Measurements from ENCODE around the gene TNIP3. TPM values are rescaled to one million over a fixed set of nuclear protein-coding genes. Genes with fewer than 3 reads are reported as not detected.

TNIP3 gene
- total and polyA plus RNA-seq, 2 donors = 2.1 to 3.5 TPM

GRCh38 chr4:121129606-121130325, 34.4 kb downstream of the TNIP3 start:
- H3K4me1 ChIP-seq (ENCODE audit: control insufficient read depth in 2 of 2, insufficient read depth in 2 of 2, low read length in 2 of 2) = no peaks in the 10 kb centered on the region
- H3K27ac ChIP-seq (ENCODE audit: low read depth in 1 of 2, low read length in 1 of 2) = no peak overlapping the region
- no peaks in the 10 kb centered on the region for H3K9me3 ChIP-seq (ENCODE audit: control insufficient read depth in 2 of 2, insufficient read depth in 1 of 2, low read length in 1 of 2)
- WGBS = 83% methylated on average over 4 of the region's 4 CpGs
- no peaks in the 10 kb centered on the region for H3K36me3 ChIP-seq (ENCODE audit: control insufficient read depth in 2 of 2, insufficient read depth in 2 of 2, low read length in 1 of 2)
- no peaks in the 10 kb centered on the region for H3K27me3 ChIP-seq (ENCODE audit: control insufficient read depth in 2 of 2, insufficient read depth in 1 of 2, low read length in 1 of 2)
- no peak for DNase-seq (ENCODE audit: low read depth in 6 of 9, low spot score in 9 of 9)
- no peak overlapping the region for H3K4me3 ChIP-seq (ENCODE audit: low read length in 2 of 2)

- no peak for DNase-seq (ENCODE audit: low read depth in 6 of 9, low spot score in 9 of 9)
- H3K4me3 ChIP-seq (ENCODE audit: low read length in 2 of 2) = no peak overlapping the region
- no peaks in the 10 kb centered on the region for H3K36me3 ChIP-seq (ENCODE audit: control insufficient read depth in 2 of 2, insufficient read depth in 2 of 2, low read length in 1 of 2)
- no peaks in the 10 kb centered on the region for H3K4me1 ChIP-seq (ENCODE audit: control insufficient read depth in 2 of 2, insufficient read depth in 2 of 2, low read length in 2 of 2)
- WGBS = 91% methylated on average over 1 of the region's 1 CpG
- no peaks in the 10 kb centered on the region for H3K27me3 ChIP-seq (ENCODE audit: control insufficient read depth in 2 of 2, insufficient read depth in 1 of 2, low read length in 1 of 2)
- no peaks in the 10 kb centered on the region for H3K9me3 ChIP-seq (ENCODE audit: control insufficient read depth in 2 of 2, insufficient read depth in 1 of 2, low read length in 1 of 2)
- H3K27ac ChIP-seq (ENCODE audit: low read depth in 1 of 2, low read length in 1 of 2) = no peak overlapping the region
Observed at GRCh38 chr4:121127100-121127499, 37.0 kb downstream of the TNIP3 start.

- Histone ChIP-seq H3K27ac (ENCODE audit: low read depth in 1 of 2, low read length in 1 of 2) (no peak overlapping the region), H3K4me1 (ENCODE audit: control insufficient read depth in 2 of 2, insufficient read depth in 2 of 2, low read length in 2 of 2) (no peaks in the 10 kb centered on the region), H3K9me3 (ENCODE audit: control insufficient read depth in 2 of 2, insufficient read depth in 1 of 2, low read length in 1 of 2) (no peaks in the 10 kb centered on the region), H3K27me3 (ENCODE audit: control insufficient read depth in 2 of 2, insufficient read depth in 1 of 2, low read length in 1 of 2) (no peaks in the 10 kb centered on the region), H3K4me3 (ENCODE audit: low read length in 2 of 2) (no peak overlapping the region), H3K36me3 (ENCODE audit: control insufficient read depth in 2 of 2, insufficient read depth in 2 of 2, low read length in 1 of 2) (no peaks in the 10 kb centered on the region)
- DNase-seq (ENCODE audit: low read depth in 6 of 9, low spot score in 9 of 9) = no peak
- 90% methylated on average over 6 of the region's 6 CpGs for WGBS
Observed at GRCh38 chr4:121126449-121127006, 37.6 kb downstream of the TNIP3 start.

GRCh38 chr4:121125498-121125885, 38.6 kb downstream of the TNIP3 start:
- Histone ChIP-seq H3K27me3 (ENCODE audit: control insufficient read depth in 2 of 2, insufficient read depth in 1 of 2, low read length in 1 of 2) (no peaks in the 10 kb centered on the region), H3K27ac (ENCODE audit: low read depth in 1 of 2, low read length in 1 of 2) (no peak overlapping the region), H3K4me1 (ENCODE audit: control insufficient read depth in 2 of 2, insufficient read depth in 2 of 2, low read length in 2 of 2) (no peaks in the 10 kb centered on the region), H3K9me3 (ENCODE audit: control insufficient read depth in 2 of 2, insufficient read depth in 1 of 2, low read length in 1 of 2) (no peaks in the 10 kb centered on the region), H3K4me3 (ENCODE audit: low read length in 2 of 2) (no peak overlapping the region), H3K36me3 (ENCODE audit: control insufficient read depth in 2 of 2, insufficient read depth in 2 of 2, low read length in 1 of 2) (no peaks in the 10 kb centered on the region)
- WGBS = 97% methylated on average over 3 of the region's 3 CpGs
- no peak for DNase-seq (ENCODE audit: low read depth in 6 of 9, low spot score in 9 of 9)

- no peaks in the 10 kb centered on the region for H3K36me3 ChIP-seq (ENCODE audit: control insufficient read depth in 2 of 2, insufficient read depth in 2 of 2, low read length in 1 of 2)
- no peak overlapping the region for H3K4me3 ChIP-seq (ENCODE audit: low read length in 2 of 2)
- no peak for DNase-seq (ENCODE audit: low read depth in 6 of 9, low spot score in 9 of 9)
- H3K4me1 ChIP-seq (ENCODE audit: control insufficient read depth in 2 of 2, insufficient read depth in 2 of 2, low read length in 2 of 2) = no peaks in the 10 kb centered on the region
- H3K9me3 ChIP-seq (ENCODE audit: control insufficient read depth in 2 of 2, insufficient read depth in 1 of 2, low read length in 1 of 2) = no peaks in the 10 kb centered on the region
- no peak overlapping the region for H3K27ac ChIP-seq (ENCODE audit: low read depth in 1 of 2, low read length in 1 of 2)
- H3K27me3 ChIP-seq (ENCODE audit: control insufficient read depth in 2 of 2, insufficient read depth in 1 of 2, low read length in 1 of 2) = no peaks in the 10 kb centered on the region
- 91% methylated on average over 2 of the region's 2 CpGs for WGBS
Observed at GRCh38 chr4:121122661-121123060, 41.5 kb downstream of the TNIP3 start.

- no peak overlapping the region for H3K27ac ChIP-seq (ENCODE audit: low read depth in 1 of 2, low read length in 1 of 2)
- H3K27me3 ChIP-seq (ENCODE audit: control insufficient read depth in 2 of 2, insufficient read depth in 1 of 2, low read length in 1 of 2) = no peaks in the 10 kb centered on the region
- WGBS = 95% methylated on average over 1 of the region's 1 CpG
- H3K4me1 ChIP-seq (ENCODE audit: control insufficient read depth in 2 of 2, insufficient read depth in 2 of 2, low read length in 2 of 2) = no peaks in the 10 kb centered on the region
- H3K4me3 ChIP-seq (ENCODE audit: low read length in 2 of 2) = no peak overlapping the region
- DNase-seq (ENCODE audit: low read depth in 6 of 9, low spot score in 9 of 9) = no peak
- H3K9me3 ChIP-seq (ENCODE audit: control insufficient read depth in 2 of 2, insufficient read depth in 1 of 2, low read length in 1 of 2) = no peaks in the 10 kb centered on the region
- H3K36me3 ChIP-seq (ENCODE audit: control insufficient read depth in 2 of 2, insufficient read depth in 2 of 2, low read length in 1 of 2) = no peaks in the 10 kb centered on the region
Observed at GRCh38 chr4:121119715-121120114, 44.4 kb downstream of the TNIP3 start.

- Histone ChIP-seq H3K27me3 (ENCODE audit: control insufficient read depth in 2 of 2, insufficient read depth in 1 of 2, low read length in 1 of 2) (no peaks in the 10 kb centered on the region), H3K9me3 (ENCODE audit: control insufficient read depth in 2 of 2, insufficient read depth in 1 of 2, low read length in 1 of 2) (no peaks in the 10 kb centered on the region), H3K27ac (ENCODE audit: low read depth in 1 of 2, low read length in 1 of 2) (no peak overlapping the region), H3K36me3 (ENCODE audit: control insufficient read depth in 2 of 2, insufficient read depth in 2 of 2, low read length in 1 of 2) (no peaks in the 10 kb centered on the region), H3K4me1 (ENCODE audit: control insufficient read depth in 2 of 2, insufficient read depth in 2 of 2, low read length in 2 of 2) (no peaks in the 10 kb centered on the region), H3K4me3 (ENCODE audit: low read length in 2 of 2) (no peak overlapping the region)
- 82% methylated on average over 2 of the region's 2 CpGs for WGBS
- no peak for DNase-seq (ENCODE audit: low read depth in 6 of 9, low spot score in 9 of 9)
Observed at GRCh38 chr4:121118344-121118743, 45.8 kb downstream of the TNIP3 start.

- 97% methylated on average over 1 of the region's 1 CpG for WGBS
- no peaks in the 10 kb centered on the region for H3K27me3 ChIP-seq (ENCODE audit: control insufficient read depth in 2 of 2, insufficient read depth in 1 of 2, low read length in 1 of 2)
- no peak overlapping the region for H3K27ac ChIP-seq (ENCODE audit: low read depth in 1 of 2, low read length in 1 of 2)
- H3K36me3 ChIP-seq (ENCODE audit: control insufficient read depth in 2 of 2, insufficient read depth in 2 of 2, low read length in 1 of 2) = no peaks in the 10 kb centered on the region
- H3K4me1 ChIP-seq (ENCODE audit: control insufficient read depth in 2 of 2, insufficient read depth in 2 of 2, low read length in 2 of 2) = no peaks in the 10 kb centered on the region
- DNase-seq (ENCODE audit: low read depth in 6 of 9, low spot score in 9 of 9) = no peak
- H3K9me3 ChIP-seq (ENCODE audit: control insufficient read depth in 2 of 2, insufficient read depth in 1 of 2, low read length in 1 of 2) = no peaks in the 10 kb centered on the region
- H3K4me3 ChIP-seq (ENCODE audit: low read length in 2 of 2) = no peak overlapping the region
Observed at GRCh38 chr4:121114756-121115155, 49.4 kb downstream of the TNIP3 start.

GRCh38 chr4:121112530-121112929, 51.6 kb downstream of the TNIP3 start:
- Histone ChIP-seq H3K4me1 (ENCODE audit: control insufficient read depth in 2 of 2, insufficient read depth in 2 of 2, low read length in 2 of 2) (no peaks in the 10 kb centered on the region), H3K9me3 (ENCODE audit: control insufficient read depth in 2 of 2, insufficient read depth in 1 of 2, low read length in 1 of 2) (no peaks in the 10 kb centered on the region), H3K27me3 (ENCODE audit: control insufficient read depth in 2 of 2, insufficient read depth in 1 of 2, low read length in 1 of 2) (no peaks in the 10 kb centered on the region), H3K4me3 (ENCODE audit: low read length in 2 of 2) (no peak overlapping the region), H3K36me3 (ENCODE audit: control insufficient read depth in 2 of 2, insufficient read depth in 2 of 2, low read length in 1 of 2) (no peaks in the 10 kb centered on the region), H3K27ac (ENCODE audit: low read depth in 1 of 2, low read length in 1 of 2) (no peak overlapping the region)
- no peak for DNase-seq (ENCODE audit: low read depth in 6 of 9, low spot score in 9 of 9)

All from thymus (tissue), 11 donors.